Muscle layer of colon (tissue), 2 donors: Measurements from ENCODE around the gene DNAJB8.

ENCODE experiments used
- H3K27ac ChIP-seq: one replicate; pipeline ENCODE4 v1.7.0; 2013; ENCODE audit warnings: low read depth, mild to moderate bottlenecking, low read length, moderate library complexity
- H3K27me3 ChIP-seq, 2 donors: one replicate each; pipeline ENCODE4 v1.7.0; 2013; ENCODE audit warnings: low read length in 2 of 2, mild to moderate bottlenecking in 2 of 2; ENCODE audit not compliant: insufficient read depth in 2 of 2, control insufficient read depth in 1 of 2
- H3K36me3 ChIP-seq: one replicate; pipeline ENCODE4 v1.7.0; 2013; ENCODE audit warnings: mild to moderate bottlenecking, low read length; ENCODE audit not compliant: insufficient read depth
- H3K4me1 ChIP-seq: one replicate; pipeline ENCODE4 v1.7.0; 2013; ENCODE audit warnings: mild to moderate bottlenecking, low read length; ENCODE audit not compliant: insufficient read depth
- H3K4me3 ChIP-seq, 2 donors: one replicate each; pipeline ENCODE4 v1.7.0; 2013; ENCODE audit warnings: low read length in 2 of 2, low read depth in 1 of 2, mild to moderate bottlenecking in 1 of 2, moderate library complexity in 1 of 2
- H3K9ac ChIP-seq: one replicate; pipeline ENCODE4 v1.7.0; 2013; ENCODE audit warnings: low read length
- H3K9me3 ChIP-seq: one replicate; pipeline ENCODE4 v1.7.0; 2013; ENCODE audit warnings: mild to moderate bottlenecking, low read length
- donor health status: abdominal sarcoma.
- donor health status: Adenocarcinoma of cecum.

Gene DNAJB8

DNA sequence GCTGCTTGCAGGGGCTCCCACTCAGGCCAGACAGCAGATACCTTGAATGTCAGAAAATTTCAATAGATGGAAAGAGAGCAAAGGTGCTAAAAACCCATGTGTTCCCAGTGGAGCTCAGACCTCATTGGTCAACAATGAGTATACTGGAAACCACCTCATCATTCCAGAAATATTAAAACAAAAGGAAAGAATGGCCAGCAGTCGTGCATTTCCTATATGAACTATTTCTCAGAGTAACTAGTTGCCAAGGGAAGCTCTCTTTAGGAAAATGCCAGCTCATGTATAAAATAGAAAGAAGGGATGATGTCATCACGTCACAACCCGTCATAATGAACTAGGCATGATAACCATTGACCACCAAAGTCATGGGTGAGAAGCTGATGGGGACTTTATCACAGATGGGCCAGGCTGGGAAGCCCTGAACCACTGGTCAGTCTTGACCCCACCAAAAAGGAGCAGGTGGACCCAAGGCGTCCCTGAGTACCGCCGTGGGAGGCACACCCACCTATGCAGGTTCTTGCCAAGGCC lies 17.5 kb downstream of the DNAJB8 start:
- Histone ChIP-seq H3K27ac (no peak overlapping the region), H3K4me1 (no peaks in the 10 kb centered on the region), H3K9me3 (no peaks in the 10 kb centered on the region), H3K36me3 (no peaks in the 10 kb centered on the region), H3K4me3 (no peak overlapping the region), H3K9ac (no peak overlapping the region), H3K27me3 (peaks cover 0 to 13% of the 10 kb centered on the region in 2 donors)

DNA sequence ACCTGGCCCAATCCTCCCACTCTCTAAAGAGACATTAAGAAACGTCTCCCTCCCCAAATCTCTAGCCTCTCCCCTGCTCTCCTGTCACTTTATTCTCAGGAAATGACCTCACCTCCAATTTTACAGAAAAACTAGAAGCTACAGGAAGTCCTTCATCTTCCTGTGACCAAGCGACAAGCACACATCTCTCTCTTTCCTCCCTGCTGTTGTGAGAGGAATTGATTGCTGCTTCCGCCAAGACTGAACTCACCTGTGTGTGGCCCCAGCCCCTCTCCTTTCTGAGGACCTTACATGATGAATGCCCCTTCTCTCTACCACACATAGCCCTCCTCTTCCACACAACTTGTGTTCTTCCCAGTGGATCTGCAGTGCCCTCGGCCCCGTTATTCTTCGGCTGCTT lies 18.2 kb downstream of the DNAJB8 start:
- H3K36me3 ChIP-seq = no peaks in the 10 kb centered on the region
- no peak overlapping the region for H3K27ac ChIP-seq
- no peaks in the 10 kb centered on the region for H3K9me3 ChIP-seq
- no peak overlapping the region for H3K9ac ChIP-seq
- peaks cover 0 to 13% of the 10 kb centered on the region in 2 donors for H3K27me3 ChIP-seq
- H3K4me3 ChIP-seq = no peak overlapping the region
- H3K4me1 ChIP-seq = no peaks in the 10 kb centered on the region

DNA sequence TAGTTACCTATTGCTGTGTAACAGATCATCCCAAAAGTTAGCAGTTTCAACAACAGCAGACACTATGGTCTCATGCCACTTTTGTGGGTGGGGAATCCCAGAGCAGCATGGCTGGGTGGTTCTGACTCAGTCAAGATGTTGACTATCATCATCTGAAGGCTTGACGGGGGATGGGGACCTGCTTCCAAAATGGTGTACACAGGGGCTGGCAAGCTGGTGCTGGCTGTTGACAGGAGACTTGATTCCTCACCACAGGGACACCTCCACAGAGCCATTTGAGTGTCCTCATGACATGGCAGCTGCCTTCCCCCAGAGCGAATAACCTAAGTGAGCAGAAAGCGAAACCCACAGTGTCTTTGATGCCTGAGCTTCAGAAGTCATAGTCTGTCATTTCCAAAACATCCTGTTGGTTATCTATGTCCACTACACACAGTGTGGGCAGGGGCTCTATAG lies 19.1 kb downstream of the DNAJB8 start:
- Histone ChIP-seq H3K36me3 (no peaks in the 10 kb centered on the region), H3K27ac (no peak overlapping the region), H3K9ac (no peak overlapping the region), H3K4me1 (no peaks in the 10 kb centered on the region), H3K27me3 (peaks cover 0 to 5% of the 10 kb centered on the region in 2 donors), H3K9me3 (no peaks in the 10 kb centered on the region), H3K4me3 (no peak overlapping the region)

DNA sequence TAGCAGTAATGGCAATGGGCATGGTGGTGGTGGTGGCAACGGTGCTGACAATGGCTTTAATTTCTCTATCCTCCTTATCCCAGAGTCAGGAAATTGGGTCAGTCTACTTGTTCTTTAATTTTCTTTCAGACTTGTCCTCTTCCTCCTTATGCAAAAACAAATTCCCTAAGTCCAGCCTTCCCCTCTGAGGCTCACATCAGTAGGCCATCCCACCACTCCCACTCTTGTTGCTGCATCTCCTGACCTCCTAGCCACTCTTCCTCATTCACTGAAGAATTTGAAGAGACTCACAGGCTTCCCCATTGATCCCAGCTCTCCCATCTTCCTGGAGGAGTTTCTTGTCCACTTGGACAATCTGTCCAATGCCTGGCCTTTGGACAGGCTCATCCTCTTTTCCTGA lies 19.9 kb downstream of the DNAJB8 start:
- Histone ChIP-seq H3K27me3 (no peaks in the 10 kb centered on the region), H3K9me3 (no peaks in the 10 kb centered on the region), H3K4me3 (no peak overlapping the region), H3K36me3 (no peaks in the 10 kb centered on the region), H3K9ac (no peak overlapping the region), H3K27ac (no peak overlapping the region), H3K4me1 (no peaks in the 10 kb centered on the region)

DNA sequence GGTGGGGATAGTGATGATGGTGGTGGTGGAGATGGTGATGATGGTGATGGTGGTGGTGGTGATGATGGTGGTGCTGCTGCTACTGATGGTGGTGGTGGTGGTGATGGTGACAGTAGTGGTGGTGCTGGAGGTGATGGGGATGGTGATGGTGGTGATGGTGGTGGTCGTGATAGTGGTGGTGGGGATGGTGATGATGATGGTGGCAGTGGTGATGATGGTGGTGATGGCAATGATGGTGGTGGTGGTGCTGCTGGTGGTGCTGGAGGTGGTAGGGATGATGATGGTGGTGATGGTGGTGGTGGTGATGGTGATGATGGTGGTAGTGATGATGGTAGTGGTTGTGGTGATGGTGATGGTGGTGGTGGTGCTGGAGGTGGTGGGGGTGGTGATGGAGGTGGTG lies 21.3 kb downstream of the DNAJB8 start:
- Histone ChIP-seq H3K4me3 (no peak overlapping the region), H3K27ac (no peak overlapping the region), H3K4me1 (no peaks in the 10 kb centered on the region), H3K36me3 (no peaks in the 10 kb centered on the region), H3K9me3 (no peaks in the 10 kb centered on the region), H3K9ac (no peak overlapping the region), H3K27me3 (no peaks in the 10 kb centered on the region)

DNA sequence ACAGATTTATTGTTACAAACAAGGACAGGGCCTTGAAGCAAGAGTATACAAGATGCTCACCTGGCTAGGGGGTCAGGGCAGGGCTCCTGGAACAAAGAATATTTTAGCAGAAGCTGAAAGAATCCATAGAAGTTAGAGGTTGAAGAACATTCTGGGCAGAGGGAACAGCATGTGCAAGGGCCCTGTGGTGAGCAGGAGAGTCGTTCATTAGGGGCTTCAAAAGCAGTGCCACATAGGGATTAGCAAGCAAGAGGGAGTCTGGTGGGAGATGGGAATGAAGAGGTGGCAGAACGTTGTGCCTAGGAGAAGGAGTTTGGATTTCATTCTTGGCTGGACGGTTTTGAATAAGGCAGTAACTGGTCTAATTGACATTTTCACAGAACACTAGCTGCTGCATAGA lies 22.9 kb downstream of the DNAJB8 start:
- Histone ChIP-seq H3K9ac (no peak overlapping the region), H3K27ac (no peak overlapping the region), H3K4me1 (no peaks in the 10 kb centered on the region), H3K9me3 (no peaks in the 10 kb centered on the region), H3K27me3 (no peaks in the 10 kb centered on the region), H3K4me3 (no peak overlapping the region), H3K36me3 (no peaks in the 10 kb centered on the region)

DNA sequence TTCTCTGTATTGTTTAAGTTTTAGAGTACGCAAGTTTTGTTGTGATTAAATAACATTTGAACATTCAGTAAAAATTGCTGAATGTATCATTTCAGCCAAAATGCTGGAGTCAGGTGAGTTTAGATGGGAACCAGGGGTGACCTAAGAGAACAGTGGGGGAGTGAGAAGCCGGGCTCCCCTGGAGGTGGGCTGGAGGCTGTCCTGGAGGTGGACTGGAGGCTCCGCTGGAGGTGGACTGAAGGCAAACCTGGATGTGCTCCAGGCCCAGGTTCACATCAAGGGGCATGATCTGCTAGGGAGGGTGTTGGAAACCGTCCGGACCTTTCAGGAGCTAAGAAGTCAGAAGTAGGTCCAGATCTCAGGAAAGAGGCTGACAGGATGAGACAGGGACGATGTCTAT lies 23.7 kb downstream of the DNAJB8 start:
- H3K9me3 ChIP-seq = no peaks in the 10 kb centered on the region
- H3K27ac ChIP-seq = no peak overlapping the region
- no peaks in the 10 kb centered on the region for H3K27me3 ChIP-seq
- no peak overlapping the region for H3K4me3 ChIP-seq
- H3K4me1 ChIP-seq = no peaks in the 10 kb centered on the region
- H3K9ac ChIP-seq = no peak overlapping the region
- H3K36me3 ChIP-seq = no peaks in the 10 kb centered on the region

DNA sequence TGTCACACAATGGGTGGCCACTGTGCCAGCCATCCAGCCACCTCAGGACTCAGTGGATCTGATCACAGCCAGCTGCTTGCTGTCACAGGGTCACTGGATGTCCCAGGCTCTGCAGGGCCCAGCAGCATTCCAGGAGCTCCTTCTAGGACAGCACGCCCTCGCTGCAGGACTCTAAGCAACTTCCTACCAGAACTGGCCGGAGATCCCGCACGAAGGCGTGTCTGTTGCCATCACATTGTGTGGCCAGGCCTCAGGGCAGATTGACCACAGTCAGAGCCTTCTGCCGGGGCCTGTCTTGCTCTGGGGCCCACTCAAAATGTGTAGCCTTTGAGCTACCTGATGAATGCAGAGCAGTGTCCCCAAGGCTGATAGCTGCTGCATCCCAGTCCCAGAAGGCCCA lies 24.6 kb downstream of the DNAJB8 start:
- Histone ChIP-seq H3K9ac (no peak overlapping the region), H3K27ac (no peak overlapping the region), H3K27me3 (no peaks in the 10 kb centered on the region), H3K4me3 (no peak overlapping the region), H3K9me3 (no peaks in the 10 kb centered on the region), H3K36me3 (no peaks in the 10 kb centered on the region), H3K4me1 (no peaks in the 10 kb centered on the region)

DNA sequence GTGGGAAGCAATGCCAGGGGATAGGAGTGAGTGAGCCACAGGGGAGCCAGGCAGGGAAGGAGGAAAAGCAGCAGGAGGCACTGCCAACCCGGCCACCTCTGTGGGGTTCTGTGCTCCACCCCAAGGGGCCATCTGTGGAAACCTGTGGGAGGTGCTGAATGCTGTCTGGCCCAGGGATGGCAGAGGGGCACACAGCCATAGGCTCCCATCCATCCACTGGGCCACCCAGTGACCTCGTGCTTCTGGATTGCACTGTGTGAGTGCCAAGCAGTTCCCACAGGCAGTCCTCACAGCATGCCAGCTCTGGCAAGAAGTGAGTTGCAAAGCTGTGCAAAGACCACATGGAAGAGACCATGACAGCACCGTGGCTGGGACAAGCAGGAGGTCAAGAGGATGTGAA lies 27.5 kb downstream of the DNAJB8 start:
- no peak overlapping the region for H3K27ac ChIP-seq
- no peaks in the 10 kb centered on the region for H3K36me3 ChIP-seq
- H3K27me3 ChIP-seq = peaks cover 0 to 11% of the 10 kb centered on the region in 2 donors
- H3K4me3 ChIP-seq = no peak overlapping the region
- no peak overlapping the region for H3K9ac ChIP-seq
- H3K4me1 ChIP-seq = no peaks in the 10 kb centered on the region
- no peaks in the 10 kb centered on the region for H3K9me3 ChIP-seq

DNA sequence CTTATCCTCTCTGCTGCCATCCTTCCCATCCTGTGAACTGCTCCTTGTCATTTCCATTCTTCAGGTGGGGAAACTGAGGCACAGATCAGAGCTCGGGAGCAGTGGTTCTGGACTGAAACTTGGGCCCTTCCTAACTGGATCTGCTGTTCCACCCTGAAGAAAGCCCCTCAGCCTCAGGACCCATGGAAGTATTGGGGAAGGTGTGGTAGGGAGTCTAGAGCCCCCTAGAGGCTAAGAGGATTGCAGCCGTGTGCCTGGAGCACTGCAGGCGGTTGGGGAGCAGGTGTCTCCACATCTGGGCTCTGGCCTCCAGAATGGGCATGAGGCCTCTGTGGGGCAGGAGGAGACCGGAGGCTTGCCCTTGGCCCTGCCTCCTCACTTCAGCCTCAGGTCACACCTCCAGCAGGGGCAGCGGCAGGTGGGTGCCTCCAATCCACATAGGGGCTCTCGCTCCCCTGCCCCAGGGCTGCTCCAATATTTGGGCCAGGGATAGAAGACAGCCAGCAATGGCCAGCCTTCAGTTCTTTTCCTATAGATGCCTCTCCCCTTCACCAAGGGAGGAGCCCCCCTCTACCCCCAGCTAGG lies 28.1 kb downstream of the DNAJB8 start:
- Histone ChIP-seq H3K4me3 (no peak overlapping the region), H3K36me3 (no peaks in the 10 kb centered on the region), H3K9ac (no peak overlapping the region), H3K27ac (no peak overlapping the region), H3K9me3 (no peaks in the 10 kb centered on the region), H3K27me3 (peaks cover 4 to 17% of the 10 kb centered on the region in 2 donors), H3K4me1 (no peaks in the 10 kb centered on the region)

DNA sequence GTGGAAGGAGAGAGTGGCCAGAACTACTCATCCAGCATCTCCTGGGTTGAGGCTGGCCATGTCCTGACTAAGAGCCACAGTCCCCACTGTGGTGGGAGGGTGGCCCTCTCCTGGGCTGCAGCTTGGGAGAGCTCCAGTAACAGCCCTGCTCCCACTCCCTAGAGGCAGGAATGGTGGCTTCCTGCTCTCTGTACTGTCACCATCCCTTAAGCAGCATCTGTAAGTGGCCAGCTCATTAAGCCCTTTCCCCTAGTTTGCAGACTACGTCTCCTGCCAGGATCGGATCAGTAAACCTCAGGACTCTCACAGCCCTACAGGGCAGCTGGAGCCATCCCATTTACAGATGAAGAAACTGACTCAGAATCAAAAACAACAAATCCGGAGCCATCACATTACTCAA lies 30.5 kb downstream of the DNAJB8 start:
- Histone ChIP-seq H3K36me3 (no peaks in the 10 kb centered on the region), H3K9me3 (no peaks in the 10 kb centered on the region), H3K4me3 (no peak overlapping the region), H3K4me1 (no peaks in the 10 kb centered on the region), H3K27ac (no peak overlapping the region), H3K9ac (no peak overlapping the region), H3K27me3 (peaks cover 22 to 40% of the 10 kb centered on the region in 2 donors)

DNA sequence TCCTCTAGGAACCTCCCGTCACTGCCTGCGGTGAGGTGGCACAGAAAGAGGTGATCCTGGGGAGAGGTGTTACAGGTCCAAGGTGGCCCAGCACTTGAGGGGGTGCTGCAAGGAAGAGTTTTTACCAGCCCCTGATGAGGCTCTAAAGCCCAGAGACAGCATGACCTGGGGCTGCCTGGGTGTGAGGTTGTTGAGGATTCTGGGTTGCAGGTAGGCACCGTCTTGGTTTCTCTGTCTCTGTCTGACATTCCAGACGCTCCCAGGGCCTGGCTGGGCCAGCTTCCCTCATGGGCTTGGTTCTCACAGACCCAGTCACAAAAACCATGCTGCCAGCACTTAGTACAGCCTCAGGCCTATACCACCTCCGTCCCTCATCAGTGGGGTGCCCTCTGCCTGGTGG lies 31.1 kb downstream of the DNAJB8 start:
- no peak overlapping the region for H3K27ac ChIP-seq

More for the DNA sequence above, 31.1 kb downstream of the DNAJB8 start:
- H3K4me1 ChIP-seq = no peaks in the 10 kb centered on the region
- H3K4me3 ChIP-seq = no peak overlapping the region
- no peaks in the 10 kb centered on the region for H3K9me3 ChIP-seq
- no peak overlapping the region for H3K9ac ChIP-seq
- no peaks in the 10 kb centered on the region for H3K36me3 ChIP-seq
- H3K27me3 ChIP-seq = peaks cover 22 to 40% of the 10 kb centered on the region in 2 donors
